ENCODE measurements around the gene NOXA1.

NOXA1 gene

DNA sequence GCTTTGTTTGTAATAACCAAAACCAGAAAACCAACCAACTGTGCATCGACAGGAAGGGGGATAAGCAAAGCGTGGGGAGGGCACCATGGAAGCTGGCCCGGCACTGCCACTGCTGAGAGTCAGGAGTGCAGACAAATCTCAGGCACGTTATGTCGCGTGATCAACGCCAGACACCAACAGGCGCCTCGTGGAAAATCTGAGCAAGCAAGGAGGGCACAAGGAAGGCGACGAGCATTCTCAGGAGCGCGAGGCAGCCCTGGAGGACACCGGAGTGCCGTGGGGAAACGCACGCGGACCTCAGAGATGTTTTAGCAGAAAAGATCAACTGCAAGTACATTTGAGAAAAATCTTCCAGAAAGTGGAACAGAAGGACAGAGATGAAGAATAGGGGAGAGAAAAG is 51.1 kb downstream of the NOXA1 start:
- H3K4me3 ChIP-seq (ENCODE audit: low read depth, low read length): no peak overlapping the region
- TF ChIP-seq MAX (IDR thresholded peaks at IDR 0.05; ENCODE audit: low read depth, low read length): no peak
- TF ChIP-seq MYC (IDR thresholded peaks at IDR 0.05; ENCODE audit: low read depth, low read length): no peak
- no peak for TF ChIP-seq CTCF (IDR thresholded peaks at IDR 0.05; ENCODE audit: low read depth, low read length)
- TF ChIP-seq POLR2A (IDR thresholded peaks at IDR 0.05; ENCODE audit: extremely low read depth, insufficient read length): no peak

GRCh38 chr9:137475666-137476065 is 52.5 kb downstream of the NOXA1 start:
- TF ChIP-seq POLR2A (IDR thresholded peaks at IDR 0.05; ENCODE audit: extremely low read depth, insufficient read length) (no peak), MAX (IDR thresholded peaks at IDR 0.05; ENCODE audit: low read depth, low read length) (no peak), MYC (IDR thresholded peaks at IDR 0.05; ENCODE audit: low read depth, low read length) (no peak), CTCF (IDR thresholded peaks at IDR 0.05; ENCODE audit: low read depth, low read length) (no peak)
- DNase-seq (ENCODE audit: low read depth): no peak
- no peak overlapping the region for H3K4me3 ChIP-seq (ENCODE audit: low read depth, low read length)

More for the DNA sequence above, 51.1 kb downstream of the NOXA1 start:
- no peak for DNase-seq (ENCODE audit: low read depth)

DNA sequence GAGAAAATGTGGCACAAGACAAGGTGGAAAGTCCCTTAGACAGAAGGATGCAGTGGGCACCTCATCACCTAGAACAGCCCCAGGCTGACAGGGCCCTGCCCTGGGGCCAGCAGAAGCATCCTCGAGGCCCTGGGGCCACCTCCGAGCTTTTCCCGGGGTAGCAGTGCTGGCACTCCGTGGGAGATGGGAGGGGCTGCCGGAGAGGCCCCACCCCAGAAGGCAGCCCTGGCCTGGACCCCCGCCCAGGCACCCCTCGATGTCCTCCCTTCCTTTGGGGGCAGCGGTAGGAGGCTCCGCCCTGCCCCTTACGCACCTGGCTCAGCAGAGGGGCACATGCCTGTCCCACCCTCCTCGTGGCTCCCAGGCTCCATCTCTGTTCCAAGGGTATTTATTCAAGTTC is 53.7 kb downstream of the NOXA1 start:
- DNase-seq (ENCODE audit: low read depth): no peak
- no peak for TF ChIP-seq MAX (IDR thresholded peaks at IDR 0.05; ENCODE audit: low read depth, low read length)
- no peak for TF ChIP-seq MYC (IDR thresholded peaks at IDR 0.05; ENCODE audit: low read depth, low read length)
- TF ChIP-seq CTCF (IDR thresholded peaks at IDR 0.05; ENCODE audit: low read depth, low read length): no peak
- no peak for TF ChIP-seq POLR2A (IDR thresholded peaks at IDR 0.05; ENCODE audit: extremely low read depth, insufficient read length)
- no peak overlapping the region for H3K4me3 ChIP-seq (ENCODE audit: low read depth, low read length)

GRCh38 chr9:137477778-137478612 is 54.8 kb downstream of the NOXA1 start:
- TF ChIP-seq MYC (IDR thresholded peaks at IDR 0.05; ENCODE audit: low read depth, low read length) (no peak), CTCF (IDR thresholded peaks at IDR 0.05; ENCODE audit: low read depth, low read length) (no peak), MAX (IDR thresholded peaks at IDR 0.05; ENCODE audit: low read depth, low read length) (no peak)
- DNase-seq (ENCODE audit: low read depth): no peak
- no peak overlapping the region for H3K4me3 ChIP-seq (ENCODE audit: low read depth, low read length)

DNA sequence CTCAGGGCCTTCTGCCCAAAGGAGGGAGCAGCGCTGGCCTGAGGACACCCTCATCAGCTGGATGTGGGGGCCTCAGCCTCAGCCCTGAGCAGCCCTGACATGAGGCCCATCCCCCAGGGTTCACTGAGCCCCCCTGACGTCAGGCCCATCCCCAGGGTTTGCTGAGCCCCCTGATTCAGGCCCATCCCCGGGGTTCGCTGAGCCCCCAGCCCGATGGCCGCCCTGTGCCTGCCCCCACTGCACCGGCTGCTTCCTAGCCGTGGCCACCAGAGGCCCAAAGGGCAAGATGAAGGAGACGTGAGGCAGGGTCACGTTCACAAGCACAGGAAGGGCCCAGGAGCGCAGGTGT is 55.4 kb downstream of the NOXA1 start:
- DNase-seq (ENCODE audit: low read depth): no peak
- TF ChIP-seq MAX (IDR thresholded peaks at IDR 0.05; ENCODE audit: low read depth, low read length) (no peak), MYC (IDR thresholded peaks at IDR 0.05; ENCODE audit: low read depth, low read length) (no peak), CTCF (IDR thresholded peaks at IDR 0.05; ENCODE audit: low read depth, low read length) (no peak), POLR2A (IDR thresholded peaks at IDR 0.05; ENCODE audit: extremely low read depth, insufficient read length) (no peak)
- H3K4me3 ChIP-seq (ENCODE audit: low read depth, low read length): no peak overlapping the region
